Keratinocyte (primary cell): ENCODE results near the gene USH2A. TPM values are rescaled to one million over a fixed set of nuclear protein-coding genes. Genes with fewer than 3 reads are reported as not detected.

Experiments
- DNase-seq: peaks from one replicate; pipeline ENCODE4 v3.0.0-alpha.2; 2011; ENCODE audit warnings: low read depth, missing footprints, low spot score
- FAIRE-seq: peaks from 2 replicates; lab custom pipeline; 2011; peaks lifted over from hg19 to GRCh38; lab: Jason Lieb, UNC
- H2AFZ ChIP-seq: 2 replicates; pipeline ENCODE4 v1.6.0; 2012; ENCODE audit warnings: low read length, control low read depth, inconsistent platforms; ENCODE audit not compliant: control insufficient read depth
- H3K27ac ChIP-seq: 2 replicates; pipeline ENCODE4 v1.5.1; 2011; ENCODE audit warnings: low read length; ENCODE audit not compliant: control insufficient read depth, insufficient read depth
- H3K27me3 ChIP-seq: 3 replicates; pipeline ENCODE4 v1.6.0; 2011; ENCODE audit warnings: low read length; ENCODE audit not compliant: control insufficient read depth, insufficient read depth; ENCODE audit errors: extremely low read depth
- H3K36me3 ChIP-seq, 2 experiments: 2 replicates in 1 of 2; 3 replicates in 1 of 2; pipeline ENCODE4 v1.5.1; 2011; ENCODE audit warnings: low read length in 2 of 2, mild to moderate bottlenecking in 1 of 2; ENCODE audit not compliant: control insufficient read depth in 2 of 2, insufficient read depth in 2 of 2; ENCODE audit errors: extremely low read depth in 1 of 2
- H3K4me1 ChIP-seq: 3 replicates; pipeline ENCODE4 v1.5.1; 2011; ENCODE audit warnings: low read length; ENCODE audit not compliant: control insufficient read depth, insufficient read depth; ENCODE audit errors: extremely low read depth
- H3K4me2 ChIP-seq: 3 replicates; pipeline ENCODE4 v1.6.0; 2011; ENCODE audit warnings: low read depth, low read length; ENCODE audit not compliant: control insufficient read depth, insufficient read depth; ENCODE audit errors: extremely low read depth
- H3K4me3 ChIP-seq, 3 experiments: fragments of 200-600 bp in 1 of 3; sonication (generic) in 1 of 3; 2 replicates in 2 of 3; 3 replicates in 1 of 3; pipeline ENCODE4 v1.5.1; 2011 to 2016; ENCODE audit warnings: low read length in 3 of 3, mild to moderate bottlenecking in 3 of 3, control low read depth in 2 of 3, inconsistent platforms in 1 of 3, low read depth in 1 of 3, mixed read lengths in 1 of 3, mixed run types in 1 of 3, moderate library complexity in 1 of 3; ENCODE audit not compliant: control insufficient read depth in 2 of 3, insufficient read depth in 2 of 3; ENCODE audit errors: extremely low read depth in 1 of 3
- H3K79me2 ChIP-seq: 2 replicates; pipeline ENCODE4 v1.6.0; 2012; ENCODE audit warnings: low read length; ENCODE audit not compliant: control insufficient read depth, insufficient read depth
- H3K9ac ChIP-seq: 3 replicates; pipeline ENCODE4 v1.6.0; 2011; ENCODE audit warnings: low read length; ENCODE audit not compliant: control insufficient read depth, insufficient read depth; ENCODE audit errors: extremely low read depth
- H3K9me1 ChIP-seq: 3 replicates; pipeline ENCODE4 v1.6.0; 2011; ENCODE audit warnings: low read length; ENCODE audit not compliant: control insufficient read depth, insufficient read depth; ENCODE audit errors: extremely low read depth
- H3K9me3 ChIP-seq: 2 replicates; pipeline ENCODE4 v1.5.1; 2012; ENCODE audit warnings: low read depth, low read length; ENCODE audit not compliant: control insufficient read depth
- H4K20me1 ChIP-seq: 3 replicates; pipeline ENCODE4 v1.6.0; 2011; ENCODE audit warnings: low read length; ENCODE audit not compliant: control insufficient read depth, insufficient read depth; ENCODE audit errors: extremely low read depth
- CTCF ChIP-seq, 3 experiments: IDR thresholded peaks in 1 of 3; conservative IDR thresholded peaks in 1 of 3; optimal IDR thresholded peaks in 1 of 3; 2 replicates in 2 of 3; 3 replicates in 1 of 3; pipeline versions ENCODE3 to v1.5.1; 2011; ENCODE audit warnings: low read length in 3 of 3, mild to moderate bottlenecking in 3 of 3, moderate library complexity in 2 of 3, control low read depth in 1 of 3, inconsistent platforms in 1 of 3; ENCODE audit not compliant: insufficient read depth in 2 of 3; ENCODE audit errors: extremely low read depth in 1 of 3
- EZH2 ChIP-seq: IDR thresholded peaks from one replicate; pipeline ENCODE4 v1.6.1; 2012; ENCODE audit warnings: inconsistent platforms, mild to moderate bottlenecking, low read length, moderate library complexity
- dilution Hi-C: fragments of 300-500 bp; cut with MboI; formaldehyde crosslinking; loops from one replicate; pipeline ENCODE4 v1.7.0; 2020; ENCODE audit warnings: low sequenced_read_pairs; ENCODE audit not compliant: extremely low pct_ligation_motif_present
- polyA plus RNA-seq, 5 experiments: library from polyadenylated mRNA; depleted of rRNA in 3 of 5; stranded (reverse) in 3 of 5; stranded (forward) in 1 of 5; unstranded in 1 of 5; fragments of >200 nt; gene quantifications; 1 replicate in 1 of 5; 2 replicates in 3 of 5; 3 replicates in 1 of 5; pipeline versions ENCODE4 v1.2.1 to v1.2.3, GENCODE V29; 2011 to 2012; ENCODE audit warnings: missing spikeins in 2 of 5, low read depth in 1 of 5, low replicate concordance in 1 of 5

USH2A gene
- polyA plus RNA-seq, 1 donor (not counting 4 experiments of a cell fraction or from before 2014, with no cell fraction given) = not detected

GRCh38 chr1:215923129-215923824 is 500.0 kb downstream of the USH2A start:
- Histone ChIP-seq H2AFZ (no peak overlapping the region), H3K4me3 (no peak overlapping the region)
- dilution Hi-C loops = no loop called here

GRCh38 chr1:215911406-215911968 is 511.8 kb downstream of the USH2A start:
- Histone ChIP-seq H3K4me2 (no peak overlapping the region), H3K9me3 (no peaks in the 10 kb centered on the region), H3K36me3 (no peaks in the 10 kb centered on the region), H2AFZ (no peak overlapping the region), H3K4me1 (no peaks in the 10 kb centered on the region), H3K9me1 (no peaks in the 10 kb centered on the region), H3K79me2 (no peaks in the 10 kb centered on the region), H3K27ac (no peak overlapping the region), H4K20me1 (no peaks in the 10 kb centered on the region), H3K9ac (no peak overlapping the region), H3K4me3 (no peak overlapping the region), H3K27me3 (no peaks in the 10 kb centered on the region)
- dilution Hi-C loops = no loop called here
- FAIRE-seq = no peak
- DNase-seq = no peak
- TF ChIP-seq EZH2 (no peak), CTCF (optimal IDR thresholded peaks at IDR 0.05 in 1 of 3, IDR thresholded peaks at IDR 0.05 in 1 of 3, conservative IDR thresholded peaks at IDR 0.05 in 1 of 3; ENCODE audit: extremely low read depth in 1 of 3, insufficient read depth in 2 of 3, low read length in 3 of 3) (no peak)

More at GRCh38 chr1:215923129-215923824, 500.0 kb downstream of the USH2A start:
- Histone ChIP-seq H3K4me1 (no peaks in the 10 kb centered on the region), H3K36me3 (no peaks in the 10 kb centered on the region), H3K9me3 (no peaks in the 10 kb centered on the region), H3K79me2 (no peaks in the 10 kb centered on the region), H3K27ac (no peak overlapping the region), H3K9ac (no peak overlapping the region), H3K4me2 (no peak overlapping the region), H3K9me1 (no peaks in the 10 kb centered on the region), H3K27me3 (no peaks in the 10 kb centered on the region), H4K20me1 (no peaks in the 10 kb centered on the region)
- DNase-seq = peak; percentile 15
- TF ChIP-seq EZH2 = no peak
- TF ChIP-seq CTCF (optimal IDR thresholded peaks at IDR 0.05 in 1 of 3, IDR thresholded peaks at IDR 0.05 in 1 of 3, conservative IDR thresholded peaks at IDR 0.05 in 1 of 3; ENCODE audit: extremely low read depth in 1 of 3, insufficient read depth in 2 of 3, low read length in 3 of 3) = no peak
- no peak for FAIRE-seq
